ENCODE data around the gene ATP8A2. TPM values are rescaled to one million over a fixed set of nuclear protein-coding genes. Genes with fewer than 3 reads are reported as not detected.

ATP8A2 gene
- total RNA-seq, 1 donor from 2014 or later: 3.4 TPM

DNA sequence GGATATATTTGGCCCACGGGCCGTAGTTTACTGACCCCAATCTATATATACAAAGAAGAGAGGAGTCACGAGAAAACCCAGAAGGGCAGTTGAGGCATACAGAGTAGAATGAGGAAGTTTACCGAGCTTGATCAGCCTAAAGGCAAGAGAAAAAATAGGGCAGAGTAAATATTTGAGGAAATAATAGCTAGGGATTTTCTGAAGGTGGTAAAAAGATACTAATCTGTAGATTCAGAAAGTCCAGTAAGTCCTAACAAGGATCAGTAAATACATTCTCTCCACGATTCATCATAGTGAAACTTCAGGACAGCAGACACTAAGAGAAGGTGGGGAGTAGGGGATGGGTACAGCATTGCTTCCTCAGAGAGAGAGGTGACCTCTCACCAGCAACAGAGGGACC is 248.1 kb downstream of the ATP8A2 start:
- no peak for DNase-seq (ENCODE audit: low read depth, low spot score)
- Mint-ChIP-seq H3K4me3 (no peak overlapping the region), H3K4me1 (no peaks in the 10 kb centered on the region), H3K27me3 (ENCODE audit: low read depth) (no peaks in the 10 kb centered on the region), H3K9me3 (no peaks in the 10 kb centered on the region), H3K36me3 (ENCODE audit: low read depth) (no peaks in the 10 kb centered on the region), H3K27ac (ENCODE audit: unreplicated experiment) (no peak overlapping the region)
- TF ChIP-seq, protein P1, sequence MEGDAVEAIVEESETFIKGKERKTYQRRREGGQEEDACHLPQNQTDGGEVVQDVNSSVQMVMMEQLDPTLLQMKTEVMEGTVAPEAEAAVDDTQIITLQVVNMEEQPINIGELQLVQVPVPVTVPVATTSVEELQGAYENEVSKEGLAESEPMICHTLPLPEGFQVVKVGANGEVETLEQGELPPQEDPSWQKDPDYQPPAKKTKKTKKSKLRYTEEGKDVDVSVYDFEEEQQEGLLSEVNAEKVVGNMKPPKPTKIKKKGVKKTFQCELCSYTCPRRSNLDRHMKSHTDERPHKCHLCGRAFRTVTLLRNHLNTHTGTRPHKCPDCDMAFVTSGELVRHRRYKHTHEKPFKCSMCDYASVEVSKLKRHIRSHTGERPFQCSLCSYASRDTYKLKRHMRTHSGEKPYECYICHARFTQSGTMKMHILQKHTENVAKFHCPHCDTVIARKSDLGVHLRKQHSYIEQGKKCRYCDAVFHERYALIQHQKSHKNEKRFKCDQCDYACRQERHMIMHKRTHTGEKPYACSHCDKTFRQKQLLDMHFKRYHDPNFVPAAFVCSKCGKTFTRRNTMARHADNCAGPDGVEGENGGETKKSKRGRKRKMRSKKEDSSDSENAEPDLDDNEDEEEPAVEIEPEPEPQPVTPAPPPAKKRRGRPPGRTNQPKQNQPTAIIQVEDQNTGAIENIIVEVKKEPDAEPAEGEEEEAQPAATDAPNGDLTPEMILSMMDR (conservative IDR thresholded peaks at IDR 0.05): no peak

DNA sequence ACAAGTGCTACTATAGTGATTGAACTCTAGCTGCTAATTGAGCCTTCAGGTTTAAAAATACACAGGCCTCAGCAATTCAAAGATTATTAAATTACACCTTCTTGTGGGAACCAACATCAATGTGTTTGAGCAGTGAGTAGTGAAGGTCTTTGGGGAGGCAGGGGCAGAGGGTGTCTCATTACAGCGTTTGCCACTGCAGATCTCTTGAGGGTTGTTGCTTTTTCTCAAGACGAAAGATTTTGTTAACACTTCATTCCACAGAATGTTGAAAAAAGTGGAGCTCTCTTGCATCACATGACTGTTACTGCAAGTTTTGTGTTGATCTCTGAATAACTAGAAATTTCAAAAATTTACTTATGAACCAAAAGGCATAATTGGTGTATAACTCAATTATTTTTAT is 253.6 kb downstream of the ATP8A2 start:
- no peaks in the 10 kb centered on the region for H3K36me3 Mint-ChIP-seq (ENCODE audit: low read depth)
- peaks cover 4% of the 10 kb centered on the region for H3K9me3 Mint-ChIP-seq
- H3K27me3 Mint-ChIP-seq (ENCODE audit: low read depth): no peaks in the 10 kb centered on the region
- H3K27ac Mint-ChIP-seq (ENCODE audit: unreplicated experiment): no peak overlapping the region
- DNase-seq (ENCODE audit: low read depth, low spot score): no peak
- TF ChIP-seq, protein P1 (conservative IDR thresholded peaks at IDR 0.05): no peak
- peaks cover 4% of the 10 kb centered on the region for H3K4me1 Mint-ChIP-seq
- H3K4me3 Mint-ChIP-seq: no peak overlapping the region

DNA sequence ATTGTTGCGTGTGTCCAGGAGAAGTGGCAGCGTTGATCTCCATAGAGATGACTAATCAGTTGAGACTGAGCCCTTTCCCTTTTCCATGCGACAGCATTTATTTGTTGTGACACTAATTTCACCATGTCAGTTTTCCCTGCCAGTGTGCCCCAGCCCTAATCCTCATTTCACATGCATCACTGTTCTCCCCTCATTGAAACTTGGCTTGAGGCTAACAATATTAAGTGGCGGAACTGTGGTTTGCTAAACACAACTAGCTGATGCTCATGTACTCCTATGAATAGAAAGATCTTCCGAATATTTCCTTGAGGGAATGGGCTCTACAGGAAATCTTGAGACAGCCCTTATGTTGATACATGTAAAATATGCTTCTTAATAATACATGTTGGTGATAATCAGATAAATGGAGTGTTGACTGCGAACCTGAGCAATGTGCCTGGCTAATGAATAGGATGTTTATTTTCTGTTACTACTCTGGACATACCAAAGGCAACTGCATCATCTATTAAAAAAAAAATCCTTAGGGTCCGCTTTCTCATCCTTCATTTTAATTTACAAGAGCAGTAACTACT is 258.6 kb downstream of the ATP8A2 start:
- H3K27me3 Mint-ChIP-seq (ENCODE audit: low read depth): no peaks in the 10 kb centered on the region
- no peak for DNase-seq (ENCODE audit: low read depth, low spot score)
- no peak overlapping the region for H3K4me3 Mint-ChIP-seq
- TF ChIP-seq, protein P1 (conservative IDR thresholded peaks at IDR 0.05): no peak
- H3K36me3 Mint-ChIP-seq (ENCODE audit: low read depth): no peaks in the 10 kb centered on the region
- H3K27ac Mint-ChIP-seq (ENCODE audit: unreplicated experiment): no peak overlapping the region
- peaks cover 4% of the 10 kb centered on the region for H3K9me3 Mint-ChIP-seq
- H3K4me1 Mint-ChIP-seq: peaks cover 19% of the 10 kb centered on the region

DNA sequence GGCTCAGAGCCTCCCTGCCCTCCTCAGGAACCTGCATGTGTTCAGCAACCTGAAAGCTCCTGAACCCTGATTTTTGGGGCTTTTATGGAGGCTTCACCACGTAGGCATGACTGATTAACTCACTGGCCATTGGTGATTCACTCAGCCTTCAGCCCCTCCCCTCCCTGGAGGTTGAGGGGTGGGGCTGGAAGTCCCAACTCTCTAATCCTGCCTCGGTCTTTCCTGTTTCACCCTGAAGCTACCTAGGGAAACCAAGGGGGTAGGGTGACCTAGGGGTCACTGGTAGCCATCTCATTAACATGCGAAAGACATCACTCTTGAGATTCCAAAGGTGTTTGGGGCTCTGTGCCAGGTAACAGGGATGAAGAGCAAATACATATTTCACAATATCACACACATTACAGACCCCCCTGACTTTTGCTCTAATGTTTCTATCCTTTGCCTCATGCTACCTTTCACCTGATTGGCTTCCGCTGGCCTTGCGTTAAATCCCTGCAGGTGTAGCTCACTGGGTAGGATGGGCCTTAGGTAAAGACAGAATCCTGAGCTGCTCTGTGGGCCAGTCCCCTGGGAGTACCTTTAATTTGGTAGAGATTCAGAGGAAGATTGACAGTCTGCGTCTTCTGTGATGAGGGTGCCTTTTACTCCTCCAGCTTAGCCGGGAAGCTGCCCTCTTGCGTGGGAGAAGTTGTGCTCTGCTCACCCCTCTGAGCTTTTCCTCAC is 260.6 kb downstream of the ATP8A2 start:
- DNase-seq (ENCODE audit: low read depth, low spot score): no peak
- Mint-ChIP-seq H3K27me3 (ENCODE audit: low read depth) (no peaks in the 10 kb centered on the region), H3K9me3 (no peaks in the 10 kb centered on the region), H3K36me3 (ENCODE audit: low read depth) (no peaks in the 10 kb centered on the region), H3K27ac (ENCODE audit: unreplicated experiment) (no peak overlapping the region), H3K4me1 (peaks cover 19% of the 10 kb centered on the region), H3K4me3 (no peak overlapping the region)
- TF ChIP-seq, protein P1 (conservative IDR thresholded peaks at IDR 0.05): no peak

DNA sequence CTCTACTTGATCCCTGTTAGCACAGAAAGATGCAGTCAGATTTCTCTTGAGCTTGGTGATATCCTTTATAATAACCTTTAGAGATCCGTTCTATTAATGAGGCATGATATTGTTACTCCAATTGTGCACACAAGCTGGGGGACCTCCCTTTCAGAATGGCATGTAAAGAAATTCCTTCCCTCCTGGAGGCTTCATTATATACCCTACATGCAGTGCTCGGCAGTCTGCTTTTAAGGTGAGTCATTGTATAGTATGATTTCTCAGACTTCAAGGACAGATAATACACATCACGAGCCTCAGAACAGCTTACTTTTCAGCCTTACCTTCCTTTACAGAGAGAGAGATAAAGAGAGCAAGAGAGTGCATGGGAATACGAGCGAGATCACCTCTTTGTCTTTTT is 261.3 kb downstream of the ATP8A2 start:
- no peaks in the 10 kb centered on the region for H3K9me3 Mint-ChIP-seq
- no peaks in the 10 kb centered on the region for H3K36me3 Mint-ChIP-seq (ENCODE audit: low read depth)
- no peak overlapping the region for H3K27ac Mint-ChIP-seq (ENCODE audit: unreplicated experiment)
- H3K27me3 Mint-ChIP-seq (ENCODE audit: low read depth): no peaks in the 10 kb centered on the region
- H3K4me3 Mint-ChIP-seq: no peak overlapping the region
- peaks cover 19% of the 10 kb centered on the region for H3K4me1 Mint-ChIP-seq
- DNase-seq (ENCODE audit: low read depth, low spot score): no peak
- TF ChIP-seq, protein P1 (conservative IDR thresholded peaks at IDR 0.05): no peak
